H1 (cell line): Measurements from ENCODE around the gene PTPRD. TPM values are rescaled to one million over a fixed set of nuclear protein-coding genes. Genes with fewer than 3 reads are reported as not detected.

Source experiments
- CTCF ChIA-PET: fragments of 300-600 bp; sonication (Branson Sonifier 250); formaldehyde crosslinking; loops from one replicate; lab custom pipeline; 2021; ENCODE audit not compliant: partially characterized antibody; lab: Charles Lee
- POLR2A ChIA-PET: fragments of 300-600 bp; sonication (Branson Sonifier 250); formaldehyde crosslinking; loops from one replicate; lab custom pipeline; 2021; ENCODE audit warnings: inconsistent platforms; ENCODE audit not compliant: partially characterized antibody; lab: Charles Lee
- DNase-seq, 2 experiments: peaks; one replicate each; pipeline versions ENCODE4 v3.0.0 to v3.0.0-alpha.2; 2010 to 2022; ENCODE audit warnings: low spot score in 2 of 2, low read depth in 1 of 2, mixed read lengths in 1 of 2
- FAIRE-seq: peaks from 2 replicates; lab custom pipeline; 2011; peaks lifted over from hg19 to GRCh38; lab: Jason Lieb, UNC
- H2AFZ ChIP-seq: 2 replicates; pipeline ENCODE4 v1.8.1; 2012; ENCODE audit warnings: low read length, inconsistent platforms
- H2AK5ac ChIP-seq: 2 replicates; pipeline ENCODE4 v1.6.1; 2013; ENCODE audit warnings: low read depth, low read length
- H2BK120ac ChIP-seq: replicated peaks from 2 replicates; pipeline ENCODE3; 2013; ENCODE audit warnings: low read depth, low read length, inconsistent platforms
- H2BK12ac ChIP-seq: 2 replicates; pipeline ENCODE4 v1.6.1; 2013; ENCODE audit warnings: low read depth, low read length
- H2BK15ac ChIP-seq: 2 replicates; pipeline ENCODE4 v1.6.1; 2013; ENCODE audit warnings: low read length
- H2BK20ac ChIP-seq: 2 replicates; pipeline ENCODE4 v1.6.1; 2013; ENCODE audit warnings: low read length
- H2BK5ac ChIP-seq: 2 replicates; pipeline ENCODE4 v1.6.1; 2013; ENCODE audit warnings: low read depth, low read length
- H3K14ac ChIP-seq: 2 replicates; pipeline ENCODE4 v1.6.1; 2013; ENCODE audit warnings: inconsistent platforms; ENCODE audit not compliant: insufficient read length
- H3K18ac ChIP-seq: 2 replicates; pipeline ENCODE4 v1.6.1; 2013; ENCODE audit warnings: low read length; ENCODE audit errors: extremely low read depth
- H3K23ac ChIP-seq: 2 replicates; pipeline ENCODE4 v1.6.1; 2013; ENCODE audit warnings: inconsistent platforms; ENCODE audit not compliant: insufficient read length
- H3K23me2 ChIP-seq: 2 replicates; pipeline ENCODE4 v1.6.1; 2013; ENCODE audit warnings: low read depth, low read length
- H3K27ac ChIP-seq: 2 replicates; pipeline ENCODE4 v1.6.1; 2011; ENCODE audit warnings: low read depth, low read length, inconsistent platforms
- H3K27me3 ChIP-seq, 4 experiments: replicated peaks in 1 of 4; 1 replicate in 1 of 4; 2 replicates in 3 of 4; pipeline versions ENCODE4 v1.6.1 to v1.8.1; 2011 to 2013; ENCODE audit warnings: low read length in 3 of 4, mild to moderate bottlenecking in 3 of 4, inconsistent platforms in 2 of 4, mixed read lengths in 2 of 4, moderate library complexity in 1 of 4; ENCODE audit not compliant: control insufficient read depth in 3 of 4, insufficient read depth in 3 of 4; ENCODE audit errors: extremely low read depth in 1 of 4
- H3K36me3 ChIP-seq, 4 experiments: 2 replicates each; pipeline versions ENCODE4 v1.6.1 to v1.8.1; 2011 to 2013; ENCODE audit warnings: mild to moderate bottlenecking in 4 of 4, low read length in 3 of 4, moderate library complexity in 2 of 4, control low read depth in 1 of 4, inconsistent platforms in 1 of 4; ENCODE audit not compliant: insufficient read depth in 4 of 4, control insufficient read depth in 2 of 4
- H3K4ac ChIP-seq: replicated peaks from 2 replicates; pipeline ENCODE3; 2013; ENCODE audit warnings: low read length, low read depth, mixed read lengths, inconsistent platforms; ENCODE audit not compliant: insufficient read length
- H3K4me1 ChIP-seq, 4 experiments: replicated peaks in 1 of 4; 1 replicate in 1 of 4; 2 replicates in 3 of 4; pipeline versions ENCODE4 v1.6.1 to v1.8.1; 2011 to 2013; ENCODE audit warnings: low read length in 3 of 4, inconsistent platforms in 2 of 4, mixed read lengths in 1 of 4; ENCODE audit not compliant: insufficient read depth in 4 of 4, control insufficient read depth in 3 of 4
- H3K4me2 ChIP-seq, 2 experiments: 2 replicates each; pipeline versions ENCODE4 v1.6.1 to v1.8.1; 2011 to 2013; ENCODE audit warnings: low read depth in 2 of 2, low read length in 2 of 2, control low read depth in 1 of 2, inconsistent platforms in 1 of 2, mild to moderate bottlenecking in 1 of 2; ENCODE audit not compliant: insufficient read depth in 1 of 2
- H3K4me3 ChIP-seq, 4 experiments: fragments of 200-600, 300-600 bp in 1 of 4; sonication (generic), shearing (Covaris generic), sonication (Bioruptor Twin) in 1 of 4; 2 replicates each; pipeline versions ENCODE4 v1.5.1 to v1.8.1; 2011 to 2016; ENCODE audit warnings: low read length in 4 of 4, low read depth in 3 of 4, control low read depth in 2 of 4, inconsistent platforms in 2 of 4, mild to moderate bottlenecking in 2 of 4, mixed read lengths in 1 of 4, moderate library complexity in 1 of 4; ENCODE audit not compliant: insufficient read depth in 2 of 4; ENCODE audit errors: extremely low read depth in 1 of 4
- H3K56ac ChIP-seq: replicated peaks from 2 replicates; pipeline ENCODE3; 2013; ENCODE audit warnings: low read depth, mild to moderate bottlenecking, mixed read lengths, low read length, inconsistent platforms; ENCODE audit not compliant: insufficient read length
- H3K79me1 ChIP-seq: 2 replicates; pipeline ENCODE4 v1.6.1; 2013; ENCODE audit warnings: low read depth, low read length, control low read depth
- H3K79me2 ChIP-seq, 2 experiments: 2 replicates each; pipeline versions ENCODE4 v1.6.1 to v1.8.1; 2012 to 2013; ENCODE audit warnings: low read length in 2 of 2, mild to moderate bottlenecking in 2 of 2, inconsistent platforms in 1 of 2; ENCODE audit not compliant: insufficient read depth in 2 of 2, control insufficient read depth in 1 of 2
- H3K9ac ChIP-seq, 4 experiments: replicated peaks in 1 of 4; 1 replicate in 1 of 4; 2 replicates in 3 of 4; pipeline versions ENCODE4 v1.6.1 to v1.8.1; 2011 to 2013; ENCODE audit warnings: low read depth in 3 of 4, low read length in 3 of 4, control low read depth in 2 of 4, mild to moderate bottlenecking in 2 of 4, moderate library complexity in 2 of 4, inconsistent platforms in 1 of 4; ENCODE audit errors: extremely low read depth in 1 of 4
- H3K9me3 ChIP-seq, 2 experiments: 2 replicates each; pipeline versions ENCODE4 v1.6.1 to v1.8.1; 2012 to 2013; ENCODE audit warnings: mild to moderate bottlenecking in 2 of 2, moderate library complexity in 2 of 2, control low read depth in 1 of 2, inconsistent platforms in 1 of 2, low read depth in 1 of 2, low read length in 1 of 2, mixed read lengths in 1 of 2; ENCODE audit not compliant: insufficient read depth in 2 of 2
- H4K20me1 ChIP-seq, 2 experiments: replicated peaks in 1 of 2; 2 replicates each; pipeline versions ENCODE3 to v1.8.1; 2011 to 2013; ENCODE audit warnings: inconsistent platforms in 2 of 2, low read length in 2 of 2, mild to moderate bottlenecking in 1 of 2; ENCODE audit not compliant: insufficient read depth in 2 of 2, control insufficient read depth in 1 of 2
- H4K5ac ChIP-seq: 2 replicates; pipeline ENCODE4 v1.6.1; 2013; ENCODE audit warnings: low read length, low read depth, mixed read lengths, inconsistent platforms; ENCODE audit not compliant: insufficient read length
- H4K8ac ChIP-seq: 2 replicates; pipeline ENCODE4 v1.8.0; 2013; ENCODE audit warnings: mild to moderate bottlenecking, moderate library complexity, low read length, inconsistent platforms; ENCODE audit not compliant: insufficient read depth; ENCODE audit errors: extremely low read depth
- H4K91ac ChIP-seq: replicated peaks from 2 replicates; pipeline ENCODE3; 2013; ENCODE audit warnings: low read length, mixed read lengths, inconsistent platforms; ENCODE audit not compliant: insufficient read length
- HDAC2 ChIP-seq, 2 experiments: fragments of 300-600 bp in 1 of 2; sonication (generic) in 1 of 2; IDR thresholded peaks; 2 replicates each; pipeline ENCODE4 v1.6.1; 2011 to 2012; ENCODE audit warnings: low read depth in 2 of 2, low read length in 2 of 2, mild to moderate bottlenecking in 2 of 2, moderate library complexity in 2 of 2, borderline replicate concordance in 1 of 2, inconsistent platforms in 1 of 2
- JUN ChIP-seq: IDR thresholded peaks from 2 replicates; pipeline ENCODE4 v1.6.1; 2011; ENCODE audit warnings: low read depth, mild to moderate bottlenecking, improper control_type of control experiment, low read length
- SRF ChIP-seq: IDR thresholded peaks from 2 replicates; pipeline ENCODE4 v1.6.1; 2011; ENCODE audit warnings: mild to moderate bottlenecking, low read depth, low read length, moderate library complexity
- TAF7 ChIP-seq: optimal IDR thresholded peaks from 2 replicates; pipeline ENCODE3; 2011; ENCODE audit warnings: low read depth, mild to moderate bottlenecking, inconsistent platforms, low read length, moderate library complexity, borderline replicate concordance
- TCF12 ChIP-seq: IDR thresholded peaks from 2 replicates; pipeline ENCODE4 v1.6.1; 2011; ENCODE audit warnings: low read depth, mild to moderate bottlenecking, low read length
- YY1 ChIP-seq: IDR thresholded peaks from 2 replicates; pipeline ENCODE4 v1.6.1; 2011; ENCODE audit warnings: low read depth, mild to moderate bottlenecking, low read length
- WGBS, 2 experiments: shearing (Covaris generic) in 1 of 2; methylation state at CpG; one replicate each; pipeline versions ENCODE4 v1.1.6 to v1.1.7; 2013 to 2015; ENCODE audit warnings: low lambda C conversion rate in 2 of 2, mixed read lengths in 2 of 2, inconsistent platforms in 1 of 2, low coverage in 1 of 2, missing lambda C conversion rate in 1 of 2; ENCODE audit not compliant: insufficient replicate concordance in 2 of 2, insufficient coverage in 1 of 2, insufficient read length in 1 of 2; ENCODE audit errors: extremely low coverage in 1 of 2, missing lambda C conversion rate in 1 of 2; 5-methylcytosine and 5-hydroxymethylcytosine counted together
- polyA plus RNA-seq, 7 experiments: library from polyadenylated mRNA; depleted of rRNA in 3 of 7; stranded (reverse) in 5 of 7; unstranded in 2 of 7; fragments of >200 nt in 5 of 7; fragments of 200-250 nt in 2 of 7; gene quantifications; 1 replicate in 5 of 7; 2 replicates in 1 of 7; 4 replicates in 1 of 7; pipeline versions ENCODE4 v1.2.1 to v1.2.3, GENCODE V29; 2011 to 2013; ENCODE audit warnings: missing spikeins in 2 of 7, mixed read lengths in 2 of 7
- total RNA-seq: library from RNA; stranded (reverse); fragmentation: NEBNext Ultra II Directional; extraction: Animal tissue kit (Norgen Biotek cat#: 25700); gene quantifications from 2 replicates; pipeline ENCODE4 v1.2.1, GENCODE V29; 2021
- TF ChIP-seq, protein P1 (sequence below): IDR thresholded peaks from 2 replicates; pipeline ENCODE4 v1.6.1; 2012; ENCODE audit warnings: low read length, inconsistent platforms

Gene PTPRD
- total and polyA plus RNA-seq, 2 of the 8 experiments (the other 6 are each of a cell fraction or from before 2014, with no cell fraction given), result 17.2 to 77.0 TPM

DNA sequence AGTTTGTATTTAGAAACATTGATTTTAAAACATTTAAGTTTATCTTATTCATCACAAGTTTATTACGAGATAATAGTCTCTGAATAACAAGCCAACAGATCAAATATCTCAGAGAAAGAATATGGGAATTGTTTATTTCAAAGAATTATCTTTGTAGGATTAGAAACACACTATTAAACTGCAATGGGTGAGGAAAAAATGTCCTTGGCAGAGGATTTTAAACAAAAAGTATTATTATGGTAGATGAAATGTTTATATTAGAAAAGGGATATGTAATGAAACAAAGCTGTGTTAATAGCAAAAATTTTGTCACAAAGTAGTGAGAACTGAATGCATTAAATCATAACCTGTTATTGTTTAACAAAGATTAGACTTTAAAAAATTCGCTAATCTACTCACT, 1430.4 kb downstream of the PTPRD start:
- H3K36me3 ChIP-seq, result no peaks in the 10 kb centered on the region
- FAIRE-seq (no peak), DNase-seq (no peak)
- H3K4me3 ChIP-seq, result no peak overlapping the region
- H3K4ac ChIP-seq, result no peak overlapping the region
- H3K79me1 ChIP-seq, result no peaks in the 10 kb centered on the region
- no peaks in the 10 kb centered on the region for H3K79me2 ChIP-seq
- no peaks in the 10 kb centered on the region for H3K23me2 ChIP-seq
- 89% methylated on average over 2 of the region's 2 CpGs; no CpG with 5 or more reads in 1 of the 2 experiments for WGBS, 2 experiments
- no peak overlapping the region for H3K14ac ChIP-seq
- no peak overlapping the region for H2AK5ac ChIP-seq
- H2BK20ac ChIP-seq, result no peak overlapping the region
- H4K91ac ChIP-seq, result no peak overlapping the region
- no peak overlapping the region for H2BK5ac ChIP-seq
- no peaks in the 10 kb centered on the region for H4K20me1 ChIP-seq
- no peak overlapping the region for H2BK12ac ChIP-seq
- no peak overlapping the region for H4K8ac ChIP-seq
- H3K4me1 ChIP-seq, result no peaks in the 10 kb centered on the region
- H3K9ac ChIP-seq, result no peak overlapping the region
- H2BK15ac ChIP-seq, result no peak overlapping the region
- no peak overlapping the region for H3K18ac ChIP-seq
- H3K9me3 ChIP-seq, result no peaks in the 10 kb centered on the region
- no peak overlapping the region for H2BK120ac ChIP-seq
- no peak overlapping the region for H3K56ac ChIP-seq
- H3K4me2 ChIP-seq, result no peak overlapping the region
- ChIA-PET CTCF (interaction anchor here (1.4 kb wide), 1 partner anchor 9 kb away, joined by 3 read pairs; no protein-coding TSS in a partner anchor), POLR2A (no interaction called here)
- H4K5ac ChIP-seq, result no peak overlapping the region
- no peak overlapping the region for H3K23ac ChIP-seq
- no peak overlapping the region for H2AFZ ChIP-seq
- H3K27me3 ChIP-seq, result no peaks in the 10 kb centered on the region
- H3K27ac ChIP-seq, result no peak overlapping the region
- no peak for TF ChIP-seq TAF7
- TF ChIP-seq, protein P1, sequence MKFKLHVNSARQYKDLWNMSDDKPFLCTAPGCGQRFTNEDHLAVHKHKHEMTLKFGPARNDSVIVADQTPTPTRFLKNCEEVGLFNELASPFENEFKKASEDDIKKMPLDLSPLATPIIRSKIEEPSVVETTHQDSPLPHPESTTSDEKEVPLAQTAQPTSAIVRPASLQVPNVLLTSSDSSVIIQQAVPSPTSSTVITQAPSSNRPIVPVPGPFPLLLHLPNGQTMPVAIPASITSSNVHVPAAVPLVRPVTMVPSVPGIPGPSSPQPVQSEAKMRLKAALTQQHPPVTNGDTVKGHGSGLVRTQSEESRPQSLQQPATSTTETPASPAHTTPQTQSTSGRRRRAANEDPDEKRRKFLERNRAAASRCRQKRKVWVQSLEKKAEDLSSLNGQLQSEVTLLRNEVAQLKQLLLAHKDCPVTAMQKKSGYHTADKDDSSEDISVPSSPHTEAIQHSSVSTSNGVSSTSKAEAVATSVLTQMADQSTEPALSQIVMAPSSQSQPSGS, result no peak
- TF ChIP-seq JUN, result no peak
- no peak for TF ChIP-seq TCF12
- no peak for TF ChIP-seq HDAC2 (IDR thresholded peaks at IDR 0.05; ENCODE audit: borderline replicate concordance in 1 of 2, low read depth in 2 of 2, low read length in 2 of 2)
- no peak for TF ChIP-seq SRF
- TF ChIP-seq YY1, result no peak
